HG03196 (cell line): Measurements from ENCODE around the gene SIGLEC15.

ENCODE experiments used
- ATAC-seq: cut with Tn5 transposase; IDR thresholded peaks from one replicate; pipeline ENCODE4 v1.9.1; 2021; ENCODE audit not compliant: unreplicated experiment

The SIGLEC15 gene

GRCh38 chr18:45877403-45877802, 51.9 kb downstream of the SIGLEC15 start:
- no peak for ATAC-seq

- ATAC-seq, result peak; percentile 77
Observed at GRCh38 chr18:45879681-45880655, 54.5 kb downstream of the SIGLEC15 start.

- no peak for ATAC-seq
Observed at GRCh38 chr18:45880876-45881558, 55.5 kb downstream of the SIGLEC15 start.

- ATAC-seq, result no peak
Observed at GRCh38 chr18:45887585-45887984, 62.1 kb downstream of the SIGLEC15 start.

- ATAC-seq, result no peak
Observed at GRCh38 chr18:45889419-45890064, 64.1 kb downstream of the SIGLEC15 start.

GRCh38 chr18:45890606-45891005, 65.1 kb downstream of the SIGLEC15 start:
- ATAC-seq, result no peak

- ATAC-seq, result no peak
Observed at GRCh38 chr18:45891806-45892205, 66.3 kb downstream of the SIGLEC15 start.
